ENCODE measurements around the gene RNF220. TPM values are rescaled to one million over a fixed set of nuclear protein-coding genes. Genes with fewer than 3 reads are reported as not detected.

The RNF220 gene
- total and polyA plus RNA-seq, 9 of the 15 experiments (the other 6 are each of a cell fraction or from before 2014, with no cell fraction given), result 5.1 to 117 (median 66.9) TPM

- no TSS peak for BruUV-seq (replicated peaks)
- Histone ChIP-seq H3K4me1 (replicated peaks in 1 of 2; ENCODE audit: control insufficient read depth in 2 of 2, insufficient read depth in 2 of 2, low read length in 2 of 2) (no peaks in the 10 kb centered on the region; a peak in 1 of 5 replicates), H3K9me1 (ENCODE audit: control insufficient read depth, insufficient read depth, low read length) (no peaks in the 10 kb centered on the region), H2AFZ (ENCODE audit: low read depth, low read length) (no peak overlapping the region), H3K4me2 (ENCODE audit: insufficient read depth, low read length) (no peak overlapping the region), H3K4me3 (no peak overlapping the region), H3K36me3 (ENCODE audit: control insufficient read depth, insufficient read depth, low read length) (no peaks in the 10 kb centered on the region), H3K27ac (ENCODE audit: extremely low read depth, low read depth, low read length) (no peak overlapping the region), H3K9me3 (replicated peaks; ENCODE audit: control insufficient read depth, insufficient read depth, low read depth, low read length) (no peaks in the 10 kb centered on the region), H3K79me2 (ENCODE audit: control insufficient read depth, insufficient read depth, low read length) (no peaks in the 10 kb centered on the region), H3K9ac (ENCODE audit: insufficient read depth in 1 of 2, low read depth in 2 of 2, low read length in 2 of 2) (no peak overlapping the region), H3K27me3 (ENCODE audit: control insufficient read depth in 2 of 2, insufficient read depth in 2 of 2, low read length in 2 of 2) (peaks cover 39 to 51% of the 10 kb centered on the region in 2 experiments), H4K20me1 (replicated peaks; ENCODE audit: control insufficient read depth, insufficient read depth, low read length) (no peaks in the 10 kb centered on the region)
- ChIA-PET POLR2A (interaction anchor here (1.1 kb wide), 1 partner anchor 36 kb away, joined by 6 read pairs; no protein-coding TSS in a partner anchor), CTCF (ENCODE audit: low intra/inter-chr PET ratio) (no interaction called here)
- ATAC-seq (no peak), FAIRE-seq (no peak), DNase-seq (ENCODE audit: extremely low read depth in 1 of 4, low spot score in 3 of 4) (no peak)
- 23% methylated on average over 8 of the region's 8 CpGs for WGBS (ENCODE audit: insufficient coverage, low coverage, missing lambda C conversion rate)
- in situ Hi-C loops (cut with MboI), result no loop called here
- intact Hi-C loops (cut with micrococcal nuclease), result no loop called here
- TF ChIP-seq ETV5 (CRISPR knock-in tag; IDR thresholded peaks at IDR 0.05; ENCODE audit: low read depth) (no peak), MXD1 (CRISPR knock-in tag; IDR thresholded peaks at IDR 0.05; ENCODE audit: borderline replicate concordance, poor library complexity, severe bottlenecking) (no peak), MAX (CRISPR knock-in tag; IDR thresholded peaks at IDR 0.05) (no peak), ELK1 (CRISPR knock-in tag; IDR thresholded peaks at IDR 0.05) (no peak), FIP1L1 (IDR thresholded peaks at IDR 0.05; ENCODE audit: low read depth, low read length, poor library complexity, severe bottlenecking) (no peak), COPS2 (conservative IDR thresholded peaks at IDR 0.05) (no peak), RREB1 (CRISPR knock-in tag; IDR thresholded peaks at IDR 0.05) (no peak), HMG20B (CRISPR knock-in tag; IDR thresholded peaks at IDR 0.05) (no peak), ERF (CRISPR knock-in tag; IDR thresholded peaks at IDR 0.05) (no peak), HNRNPK (IDR thresholded peaks at IDR 0.05; ENCODE audit: low read depth, low read length, poor library complexity, severe bottlenecking) (no peak), ZNF280B (CRISPR knock-in tag; IDR thresholded peaks at IDR 0.05) (no peak), MAFF (IDR thresholded peaks at IDR 0.05; ENCODE audit: low read length) (no peak), ZSCAN29 (IDR thresholded peaks at IDR 0.05) (no peak), TRIM28 (IDR thresholded peaks at IDR 0.05) (no peak), PHF20 (IDR thresholded peaks at IDR 0.05; ENCODE audit: partially characterized antibody) (no peak)
Measured at GRCh38 chr1:44685881-44686280, 280.8 kb downstream of the RNF220 start.

Data from K562 (cell line).